Kidney epithelial cell (primary cell): ENCODE results near the gene ZNF324. TPM values are rescaled to one million over a fixed set of nuclear protein-coding genes. Genes with fewer than 3 reads are reported as not detected.
"Not testable (repeated sequence)": the region's sequence is repeated elsewhere in the genome, so short reads cannot be mapped to it uniquely, and the experiment has no call there.

Source experiments
- DNase-seq: peaks from one replicate; pipeline ENCODE4 v3.0.0-alpha.2; 2010; ENCODE audit warnings: low read depth
- H3K27me3 ChIP-seq: 2 replicates; pipeline ENCODE4 v1.6.0; 2011; ENCODE audit warnings: low read length; ENCODE audit not compliant: control insufficient read depth, insufficient read depth
- H3K36me3 ChIP-seq: 2 replicates; pipeline ENCODE4 v1.5.1; 2011; ENCODE audit warnings: low read length; ENCODE audit not compliant: control insufficient read depth, insufficient read depth
- H3K4me3 ChIP-seq: 2 replicates; pipeline ENCODE4 v1.5.1; 2011; ENCODE audit warnings: low read depth, mild to moderate bottlenecking, control low read depth, low read length
- total RNA-seq: library from RNA; depleted of rRNA; stranded (reverse); fragments of >200 nt; gene quantifications from 2 replicates; pipeline ENCODE4 v1.2.3, GENCODE V29; 2015
- TF ChIP-seq, protein P1 (sequence below): IDR thresholded peaks from 2 replicates; pipeline ENCODE4 v1.5.1; 2011; ENCODE audit warnings: mild to moderate bottlenecking, moderate library complexity, low read length, control low read depth, inconsistent platforms; ENCODE audit not compliant: insufficient read depth, poor library complexity, severe bottlenecking

ZNF324 gene
- total RNA-seq, 1 donor from 2014 or later: 7.2 TPM

DNA sequence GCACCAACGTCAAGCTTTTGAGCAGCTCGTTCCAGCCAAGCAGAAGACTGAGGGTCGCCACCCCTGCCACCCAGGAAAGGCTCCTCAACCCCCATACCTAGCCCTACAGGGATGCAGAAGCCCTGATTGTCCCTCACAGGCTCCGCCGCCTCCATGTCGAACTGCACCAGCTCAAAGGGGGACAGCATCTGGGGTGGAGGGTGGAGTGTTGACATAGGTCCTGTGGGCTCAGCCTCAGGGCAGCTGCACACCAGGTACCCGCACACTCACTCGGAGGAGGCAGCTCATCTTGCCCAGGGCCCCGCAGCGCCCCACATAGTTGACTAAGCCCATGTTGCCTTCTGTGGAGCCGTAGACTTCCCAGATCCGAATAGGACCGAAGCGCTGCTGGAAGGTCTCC is 33.4 kb downstream of the ZNF324 start:
- TF ChIP-seq, protein P1, sequence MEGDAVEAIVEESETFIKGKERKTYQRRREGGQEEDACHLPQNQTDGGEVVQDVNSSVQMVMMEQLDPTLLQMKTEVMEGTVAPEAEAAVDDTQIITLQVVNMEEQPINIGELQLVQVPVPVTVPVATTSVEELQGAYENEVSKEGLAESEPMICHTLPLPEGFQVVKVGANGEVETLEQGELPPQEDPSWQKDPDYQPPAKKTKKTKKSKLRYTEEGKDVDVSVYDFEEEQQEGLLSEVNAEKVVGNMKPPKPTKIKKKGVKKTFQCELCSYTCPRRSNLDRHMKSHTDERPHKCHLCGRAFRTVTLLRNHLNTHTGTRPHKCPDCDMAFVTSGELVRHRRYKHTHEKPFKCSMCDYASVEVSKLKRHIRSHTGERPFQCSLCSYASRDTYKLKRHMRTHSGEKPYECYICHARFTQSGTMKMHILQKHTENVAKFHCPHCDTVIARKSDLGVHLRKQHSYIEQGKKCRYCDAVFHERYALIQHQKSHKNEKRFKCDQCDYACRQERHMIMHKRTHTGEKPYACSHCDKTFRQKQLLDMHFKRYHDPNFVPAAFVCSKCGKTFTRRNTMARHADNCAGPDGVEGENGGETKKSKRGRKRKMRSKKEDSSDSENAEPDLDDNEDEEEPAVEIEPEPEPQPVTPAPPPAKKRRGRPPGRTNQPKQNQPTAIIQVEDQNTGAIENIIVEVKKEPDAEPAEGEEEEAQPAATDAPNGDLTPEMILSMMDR: no peak
- no peak for DNase-seq
- Histone ChIP-seq H3K36me3 (no peaks in the 10 kb centered on the region), H3K27me3 (no peaks in the 10 kb centered on the region), H3K4me3 (no peak overlapping the region)

- not testable (repeated sequence) for H3K4me3 ChIP-seq, H3K27me3 ChIP-seq, H3K36me3 ChIP-seq, DNase-seq
Measured at GRCh38 chr19:58507602-58508223, 40.8 kb downstream of the ZNF324 start.

DNA sequence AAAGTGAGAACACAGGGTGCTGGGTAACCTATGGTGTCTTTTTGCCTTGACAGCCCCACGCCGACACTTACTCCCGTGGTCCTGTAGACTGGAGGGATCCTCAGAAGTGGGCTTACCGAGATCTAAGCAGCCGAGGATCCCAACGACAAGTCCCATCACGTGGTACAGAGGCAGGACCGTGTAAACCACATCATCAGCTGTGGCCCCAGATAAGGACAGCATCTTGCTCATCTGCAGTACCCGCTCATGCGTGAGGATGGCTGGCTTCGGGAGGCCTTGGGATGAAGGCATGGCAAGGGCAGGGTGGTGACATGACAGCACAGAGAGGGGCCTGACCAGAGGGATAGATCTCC is 42.8 kb downstream of the ZNF324 start:
- TF ChIP-seq, protein P1: no peak
- H3K4me3 ChIP-seq: no peak overlapping the region

GRCh38 chr19:58510084-58510862 is 43.4 kb downstream of the ZNF324 start:
- TF ChIP-seq, protein P1: no peak
- no peaks in the 10 kb centered on the region for H3K36me3 ChIP-seq
- no peak overlapping the region for H3K4me3 ChIP-seq
- H3K27me3 ChIP-seq: no peaks in the 10 kb centered on the region
- no peak for DNase-seq

More for the DNA sequence above, 42.8 kb downstream of the ZNF324 start:
- H3K36me3 ChIP-seq: no peaks in the 10 kb centered on the region
- no peaks in the 10 kb centered on the region for H3K27me3 ChIP-seq
- DNase-seq: no peak

DNA sequence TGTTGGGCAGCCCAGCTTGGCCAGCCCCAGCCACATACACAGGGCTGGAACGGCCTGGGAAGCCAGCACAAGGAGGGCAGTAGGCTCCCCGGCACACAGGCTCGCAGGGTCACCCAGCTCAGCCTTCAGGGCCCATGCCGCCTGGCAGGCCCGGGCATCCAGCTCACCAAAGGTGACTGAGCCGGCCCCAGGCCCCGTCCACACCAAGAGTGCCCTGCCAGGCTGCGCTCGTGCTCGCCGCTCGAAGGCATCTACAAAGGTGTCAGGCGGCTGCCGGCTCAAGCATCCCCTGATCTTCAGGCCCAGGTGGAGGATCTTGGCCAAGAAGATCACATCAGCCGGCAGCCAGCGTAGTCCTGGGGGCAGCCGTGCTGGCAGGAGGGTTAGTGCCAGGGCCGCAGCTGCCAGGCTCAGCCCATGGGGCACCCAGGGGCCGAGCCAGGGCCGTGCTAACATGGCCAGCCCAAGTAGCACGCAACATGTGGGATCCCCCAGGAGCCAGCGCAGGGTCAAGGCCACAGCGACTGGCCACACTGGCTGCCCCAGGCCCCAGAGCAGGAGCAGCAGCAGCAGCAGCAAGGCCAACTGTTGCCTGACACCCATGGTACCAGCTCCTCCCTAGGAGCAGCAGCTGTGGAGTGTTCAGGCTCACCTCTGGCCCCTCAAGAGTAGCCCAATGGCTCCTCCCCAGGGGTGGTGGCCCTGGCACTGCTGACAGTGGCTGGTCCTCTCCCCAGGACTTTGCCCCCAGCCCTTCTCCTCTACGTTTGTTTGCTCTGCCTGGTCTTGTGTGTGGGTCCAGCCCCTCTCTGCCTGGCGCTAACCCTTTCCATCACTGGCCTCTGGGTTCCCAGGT is 44.7 kb downstream of the ZNF324 start, which contains the start of gene SLC27A5:
TSS of gene SLC27A5 (minus strand) at position 640 of the 856 bp plus-strand sequence. CDS start at position 603, 37 bp downstream.
- Histone ChIP-seq H3K27me3 (no peaks in the 10 kb centered on the region), H3K36me3 (no peaks in the 10 kb centered on the region), H3K4me3 (no peak within 1 kb of the TSS)
- TF ChIP-seq, protein P1: no peak
- DNase-seq: no peak

GRCh38 chr19:58513213-58513693 is 46.4 kb downstream of the ZNF324 start:
- Histone ChIP-seq H3K27me3 (no peaks in the 10 kb centered on the region), H3K36me3 (no peaks in the 10 kb centered on the region), H3K4me3 (no peak overlapping the region)
- DNase-seq: no peak
- TF ChIP-seq, protein P1: no peak
